Upper lobe of right lung (tissue), 1 donor: ENCODE measurements around the gene BFSP1. TPM values are rescaled to one million over a fixed set of nuclear protein-coding genes. Genes with fewer than 3 reads are reported as not detected.

ENCODE experiments used
- ATAC-seq: fragments of 200-7000 bp; cut with Tn5 transposase; one replicate; pipeline ENCODE4 v1.9.1; 2020; ENCODE audit warnings: mild to moderate bottlenecking, moderate library complexity
- DNase-seq: peaks from one replicate; pipeline ENCODE4 v3.0.0-alpha.2; 2020
- H3K27ac ChIP-seq: fragments of 200-600 bp; one replicate; pipeline ENCODE4 v1.8.0; 2022
- H3K27me3 ChIP-seq: fragments of 200-600 bp; one replicate; pipeline ENCODE4 v1.8.0; 2022; ENCODE audit warnings: mild to moderate bottlenecking
- H3K36me3 ChIP-seq: fragments of 200-600 bp; one replicate; pipeline ENCODE4 v1.8.0; 2022
- H3K4me1 ChIP-seq: fragments of 200-600 bp; one replicate; pipeline ENCODE4 v1.8.0; 2022
- H3K4me3 ChIP-seq: fragments of 200-600 bp; one replicate; pipeline ENCODE4 v1.8.0; 2022; ENCODE audit warnings: mild to moderate bottlenecking
- H3K9me3 ChIP-seq: fragments of 200-600 bp; one replicate; pipeline ENCODE4 v1.8.0; 2022
- intact Hi-C: fragments of 100-400 bp; cut with DNase I; formaldehyde crosslinking; loops from one replicate; pipeline ENCODE4 v1.11.0; 2022
- total RNA-seq: library from RNA; stranded (reverse); fragmentation: NEBNext Ultra II Directional; extraction: Animal tissue kit (Norgen Biotek cat#: 25700); gene quantifications from one replicate; pipeline ENCODE4 v1.2.1, GENCODE V29; 2021
- TF ChIP-seq, protein P1 (sequence below): fragments of 200-600 bp; IDR thresholded peaks from one replicate; pipeline ENCODE4 v1.8.0; 2022; ENCODE audit warnings: antibody characterized with exemption
- donor health status: DM: no; HTN: yes; CAD: no; lungs with severe emphysema.

Gene BFSP1
- total RNA-seq, 1 donor from 2014 or later: 2.7 TPM

GRCh38 chr20:17530153-17530552 lies 1.0 kb downstream of the BFSP1 start:
- no peak for DNase-seq
- Histone ChIP-seq H3K27ac (no peak overlapping the region), H3K36me3 (no peaks in the 10 kb centered on the region), H3K4me1 (peaks cover 9% of the 10 kb centered on the region), H3K9me3 (no peaks in the 10 kb centered on the region), H3K27me3 (no peaks in the 10 kb centered on the region), H3K4me3 (no peak overlapping the region)
- TF ChIP-seq, protein P1, sequence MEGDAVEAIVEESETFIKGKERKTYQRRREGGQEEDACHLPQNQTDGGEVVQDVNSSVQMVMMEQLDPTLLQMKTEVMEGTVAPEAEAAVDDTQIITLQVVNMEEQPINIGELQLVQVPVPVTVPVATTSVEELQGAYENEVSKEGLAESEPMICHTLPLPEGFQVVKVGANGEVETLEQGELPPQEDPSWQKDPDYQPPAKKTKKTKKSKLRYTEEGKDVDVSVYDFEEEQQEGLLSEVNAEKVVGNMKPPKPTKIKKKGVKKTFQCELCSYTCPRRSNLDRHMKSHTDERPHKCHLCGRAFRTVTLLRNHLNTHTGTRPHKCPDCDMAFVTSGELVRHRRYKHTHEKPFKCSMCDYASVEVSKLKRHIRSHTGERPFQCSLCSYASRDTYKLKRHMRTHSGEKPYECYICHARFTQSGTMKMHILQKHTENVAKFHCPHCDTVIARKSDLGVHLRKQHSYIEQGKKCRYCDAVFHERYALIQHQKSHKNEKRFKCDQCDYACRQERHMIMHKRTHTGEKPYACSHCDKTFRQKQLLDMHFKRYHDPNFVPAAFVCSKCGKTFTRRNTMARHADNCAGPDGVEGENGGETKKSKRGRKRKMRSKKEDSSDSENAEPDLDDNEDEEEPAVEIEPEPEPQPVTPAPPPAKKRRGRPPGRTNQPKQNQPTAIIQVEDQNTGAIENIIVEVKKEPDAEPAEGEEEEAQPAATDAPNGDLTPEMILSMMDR: no peak
- no peak for ATAC-seq
- intact Hi-C loops: loop anchor here (10.0 kb wide), 1 partner anchor 55 kb away; no protein-coding TSS in a partner anchor

DNA sequence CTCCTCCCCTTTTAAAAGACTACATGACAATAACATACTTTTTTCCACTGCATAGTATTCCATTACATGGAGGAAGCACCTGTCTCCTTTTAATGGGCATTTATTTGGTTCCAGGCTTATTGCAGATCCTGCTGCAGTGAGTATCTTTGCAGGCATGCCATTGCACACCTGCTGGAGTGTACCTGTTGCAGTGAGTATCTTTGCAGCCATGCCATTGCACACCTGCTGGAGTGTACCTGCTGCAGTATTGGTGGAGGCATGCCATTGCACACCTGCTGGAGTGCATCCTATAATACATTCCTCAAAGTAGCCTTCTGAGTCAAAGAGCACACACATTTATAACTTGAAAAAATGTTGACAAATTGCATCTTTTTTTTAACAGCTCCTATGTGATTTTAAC lies 1.6 kb downstream of the BFSP1 start:
- Histone ChIP-seq H3K27ac (no peak overlapping the region), H3K27me3 (no peaks in the 10 kb centered on the region), H3K36me3 (no peaks in the 10 kb centered on the region), H3K4me3 (no peak overlapping the region), H3K4me1 (peaks cover 9% of the 10 kb centered on the region), H3K9me3 (no peaks in the 10 kb centered on the region)
- ATAC-seq: no peak
- no peak for DNase-seq
- TF ChIP-seq, protein P1: no peak
- intact Hi-C loops: no loop called here

- DNase-seq (no peak), ATAC-seq (peak; percentile 78)
- Histone ChIP-seq H3K9me3 (no peaks in the 10 kb centered on the region), H3K4me3 (no peak overlapping the region), H3K27me3 (no peaks in the 10 kb centered on the region), H3K36me3 (no peaks in the 10 kb centered on the region), H3K4me1 (no peaks in the 10 kb centered on the region), H3K27ac (no peak overlapping the region)
- intact Hi-C loops: no loop called here
- TF ChIP-seq, protein P1: no peak
Observed at GRCh38 chr20:17525650-17526049, 5.5 kb downstream of the BFSP1 start.

GRCh38 chr20:17525132-17525531 lies 6.0 kb downstream of the BFSP1 start:
- Histone ChIP-seq H3K4me1 (peaks cover 4% of the 10 kb centered on the region), H3K27me3 (no peaks in the 10 kb centered on the region), H3K9me3 (no peaks in the 10 kb centered on the region), H3K27ac (no peak overlapping the region), H3K36me3 (no peaks in the 10 kb centered on the region), H3K4me3 (no peak overlapping the region)
- ATAC-seq (no peak), DNase-seq (no peak)
- intact Hi-C loops: no loop called here
- TF ChIP-seq, protein P1: no peak

DNA sequence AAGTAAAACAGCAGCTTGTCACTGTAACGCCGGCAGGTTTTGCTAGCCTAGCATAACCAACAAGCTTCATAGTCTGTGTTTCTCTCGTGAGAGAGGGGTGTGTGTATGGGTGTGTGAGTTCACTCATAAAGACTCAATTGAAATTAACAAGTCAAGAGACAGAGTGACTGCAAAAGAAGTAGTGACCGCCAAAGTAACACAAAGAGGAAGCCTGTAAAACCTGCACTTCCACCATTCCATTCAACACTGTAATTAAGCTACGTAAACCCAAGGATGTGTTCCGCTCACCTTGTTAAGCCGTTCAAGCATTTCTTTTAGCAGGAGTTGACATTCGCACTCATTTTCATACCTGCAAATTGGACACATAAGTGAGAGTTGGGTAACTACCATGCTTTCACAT lies 6.6 kb downstream of the BFSP1 start:
- Histone ChIP-seq H3K27ac (no peak overlapping the region), H3K27me3 (no peaks in the 10 kb centered on the region), H3K36me3 (no peaks in the 10 kb centered on the region), H3K9me3 (no peaks in the 10 kb centered on the region), H3K4me1 (peaks cover 4% of the 10 kb centered on the region), H3K4me3 (no peak overlapping the region)
- intact Hi-C loops: no loop called here
- ATAC-seq (no peak), DNase-seq (no peak)
- TF ChIP-seq, protein P1: no peak

GRCh38 chr20:17523326-17523725 lies 7.9 kb downstream of the BFSP1 start:
- TF ChIP-seq, protein P1: no peak
- no peak for ATAC-seq
- Histone ChIP-seq H3K27ac (no peak overlapping the region), H3K4me1 (peaks cover 4% of the 10 kb centered on the region), H3K36me3 (no peaks in the 10 kb centered on the region), H3K4me3 (no peak overlapping the region), H3K9me3 (no peaks in the 10 kb centered on the region), H3K27me3 (no peaks in the 10 kb centered on the region)
- intact Hi-C loops: no loop called here
- no peak for DNase-seq
